HG03066 (cell line): ENCODE data around the gene TRAF2.
"Not testable (repeated sequence)": the region's sequence is repeated elsewhere in the genome, so short reads cannot be mapped to it uniquely, and the experiment has no call there.

ENCODE experiments used
- ATAC-seq: cut with Tn5 transposase; IDR thresholded peaks from one replicate; pipeline ENCODE4 v1.9.1; 2021; ENCODE audit warnings: low read depth; ENCODE audit not compliant: unreplicated experiment

The TRAF2 gene

DNA sequence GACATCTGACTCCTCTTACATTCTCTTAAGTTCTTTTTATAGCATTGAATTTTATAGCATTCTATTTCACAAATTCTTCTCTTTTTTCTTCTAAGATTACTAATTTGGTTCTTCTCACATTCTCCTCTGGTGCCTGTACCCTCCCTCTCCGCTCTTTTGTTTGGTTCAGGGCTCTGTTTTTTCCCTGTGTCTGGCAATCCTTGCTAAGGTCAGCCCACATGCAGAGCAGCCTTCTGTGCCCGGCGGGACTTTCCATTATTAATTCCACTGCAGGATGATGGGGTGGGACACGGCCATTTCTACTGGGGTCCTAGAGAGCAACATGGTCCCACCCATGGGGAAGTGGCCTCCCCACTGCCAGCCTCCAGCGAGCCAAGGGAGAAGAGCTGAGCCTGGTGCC is 9.8 kb upstream of the TRAF2 start:
- ATAC-seq: no peak

DNA sequence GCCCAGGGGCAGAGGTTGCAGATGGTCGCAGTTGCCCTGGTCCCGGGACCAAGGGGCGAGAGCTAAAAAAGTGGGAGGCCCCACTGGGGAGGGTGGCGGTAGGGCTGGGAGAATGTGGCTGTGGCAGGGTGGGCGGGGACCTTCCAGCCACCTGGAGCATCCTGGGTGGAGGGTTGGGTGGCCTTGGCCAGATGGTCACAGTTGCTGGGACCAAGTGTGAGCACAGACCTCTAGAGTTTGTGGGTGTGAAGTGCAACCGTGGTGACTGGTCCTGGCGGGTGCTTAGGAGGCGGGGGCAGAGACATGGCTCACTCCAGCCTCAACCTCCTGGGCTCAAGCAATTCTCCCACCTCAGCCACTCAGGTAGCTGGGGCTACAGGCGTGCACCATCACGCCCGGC is 5.7 kb upstream of the TRAF2 start:
- ATAC-seq: no peak

DNA sequence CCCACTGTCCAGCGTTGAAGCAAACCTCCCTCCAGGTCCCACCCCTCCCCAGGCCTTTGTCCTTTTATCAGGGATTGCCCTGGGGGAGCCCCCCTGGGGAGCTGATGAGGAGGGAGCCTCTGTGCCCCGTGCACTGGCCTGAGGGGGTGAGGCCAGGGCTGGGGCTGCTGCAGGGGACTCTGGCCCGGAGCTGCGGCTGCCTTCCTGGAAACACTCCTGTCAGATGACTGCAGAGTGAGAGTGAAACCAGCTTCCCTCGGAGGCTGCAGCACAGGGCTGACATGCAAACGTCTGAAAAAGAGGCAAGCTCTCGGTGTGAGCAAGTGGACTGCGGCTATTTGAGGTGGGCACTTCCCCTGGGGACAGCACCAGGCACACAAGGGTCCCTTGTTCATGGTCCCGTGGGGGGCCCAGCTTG is 4.6 kb upstream of the TRAF2 start:
- peak; percentile 39 for ATAC-seq

DNA sequence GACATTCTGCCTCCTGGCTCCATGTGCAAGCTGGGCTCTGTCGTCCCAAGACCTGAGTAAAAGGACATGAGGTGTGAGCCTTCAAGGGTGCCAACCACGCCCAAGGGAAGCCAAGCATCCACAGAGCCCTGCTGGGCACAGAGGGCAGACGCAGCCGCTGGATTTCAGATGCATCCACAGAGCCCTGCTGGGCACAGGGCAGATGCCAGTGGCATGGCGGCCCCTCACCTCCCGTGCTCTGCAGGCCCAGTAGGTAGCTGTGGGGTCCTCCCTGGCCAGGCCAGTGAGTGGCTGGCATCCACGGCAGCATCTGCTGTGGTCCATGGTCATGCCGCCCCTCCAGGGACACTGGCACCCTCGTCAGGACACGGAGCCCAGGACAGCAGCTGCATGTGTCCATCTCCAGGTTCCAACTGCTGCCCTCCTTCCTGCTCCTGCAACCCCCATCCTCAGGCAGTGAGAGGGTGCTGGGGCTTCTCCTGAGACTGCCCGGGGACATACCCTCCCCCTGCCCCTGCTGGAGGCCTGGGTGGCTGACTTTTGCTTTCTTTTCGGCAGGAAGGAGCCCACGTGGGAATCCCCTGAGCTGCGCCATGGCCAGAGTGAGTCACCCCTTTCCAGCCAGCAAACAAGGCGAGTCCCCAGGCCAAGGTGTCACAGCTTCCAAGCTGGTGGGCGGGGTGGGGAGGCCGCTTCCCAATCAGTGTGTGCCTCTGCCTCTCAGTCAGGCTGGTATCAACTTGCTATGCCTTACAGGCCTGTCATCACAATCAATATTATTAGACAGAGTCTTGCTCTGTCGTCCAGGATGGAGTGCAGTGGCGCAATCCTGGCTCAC is 4.0 kb upstream of the TRAF2 start:
- no peak for ATAC-seq

DNA sequence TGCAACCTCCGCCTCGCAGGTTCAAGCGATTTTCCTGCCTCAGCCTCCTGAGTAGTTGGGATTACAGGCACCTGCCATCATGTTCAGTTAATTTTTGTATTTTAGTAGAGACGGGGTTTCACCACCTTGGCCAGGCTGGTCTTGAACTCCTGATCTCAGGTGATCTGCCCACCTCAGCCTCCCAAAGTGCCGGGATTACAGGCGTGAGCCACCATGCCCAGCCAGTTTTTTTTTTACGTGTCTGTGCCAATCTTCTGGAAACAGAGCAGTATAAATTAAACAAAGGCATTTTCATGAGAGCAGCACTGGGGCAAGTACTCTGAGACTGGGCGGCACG is 3.4 kb upstream of the TRAF2 start:
- not testable (repeated sequence) for ATAC-seq

DNA sequence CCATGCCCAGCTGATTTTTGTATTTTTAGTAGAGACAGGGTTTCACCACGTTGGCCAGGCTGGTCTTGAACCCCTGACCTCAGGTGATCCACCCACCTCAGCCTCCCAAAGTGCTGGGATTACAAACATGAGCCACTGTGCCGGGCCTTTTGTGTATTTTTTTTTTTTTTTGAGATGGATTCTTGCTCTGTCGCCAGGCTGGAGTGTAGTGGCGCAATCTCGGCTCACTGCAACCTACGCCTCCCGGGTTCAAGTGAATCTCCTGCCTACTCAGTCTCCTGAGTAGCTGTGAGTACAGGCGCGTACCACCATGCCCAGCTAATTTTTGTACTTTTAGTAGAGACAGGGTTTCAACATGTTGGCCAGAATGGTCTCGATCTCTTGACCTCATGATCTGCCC is 2.6 kb upstream of the TRAF2 start:
- not testable (repeated sequence) for ATAC-seq

DNA sequence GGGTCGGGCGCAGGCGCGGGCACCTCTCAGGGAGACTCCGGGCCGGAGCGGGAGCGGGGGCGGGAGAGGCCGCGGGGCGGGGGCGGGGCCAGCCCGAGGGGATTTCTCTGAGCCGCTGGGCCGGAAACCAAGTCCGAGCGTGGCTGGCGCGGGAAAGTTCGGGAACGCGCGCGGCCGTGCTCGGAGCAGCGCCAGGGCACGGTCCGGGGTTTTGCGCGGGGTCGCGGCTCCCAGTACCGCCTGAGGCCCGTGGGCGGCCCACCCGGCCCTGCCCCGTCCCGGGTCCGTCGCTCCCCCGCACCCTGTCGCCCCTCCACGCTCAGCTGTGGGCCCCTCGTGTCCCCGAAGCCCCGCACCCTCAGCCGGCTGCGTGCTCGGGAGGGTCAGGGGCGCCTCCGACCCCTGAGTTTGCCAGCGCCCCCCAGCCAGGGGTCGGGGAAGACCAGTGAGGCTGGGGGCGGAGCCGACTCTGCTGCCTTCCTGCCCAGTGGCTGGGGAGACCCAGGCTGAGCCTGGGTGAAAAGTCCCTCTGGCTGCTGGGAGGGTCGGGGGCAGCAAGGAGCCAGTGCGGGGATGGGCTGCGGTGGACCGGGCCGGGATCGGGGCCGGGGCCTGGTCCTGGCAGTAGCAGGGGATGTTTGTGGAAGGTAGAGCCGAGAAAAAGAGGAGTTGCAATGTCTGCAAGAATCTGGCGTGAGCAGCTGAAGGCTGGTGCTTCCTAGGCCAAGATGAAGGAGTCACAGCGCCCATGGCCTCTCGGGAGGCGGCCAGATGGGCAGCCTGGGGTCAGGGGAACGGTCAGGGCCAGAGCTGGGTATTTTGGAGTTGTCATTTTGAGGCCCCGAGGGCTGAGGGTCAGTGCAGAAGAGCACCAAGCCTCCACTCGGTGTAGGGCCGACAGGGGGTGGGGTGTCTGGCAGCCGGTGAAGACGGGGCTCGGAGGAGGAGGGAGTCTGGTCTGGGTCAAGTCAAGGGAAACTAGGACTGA is 588 bp downstream of the TRAF2 start:
- peak; percentile 19 for ATAC-seq

DNA sequence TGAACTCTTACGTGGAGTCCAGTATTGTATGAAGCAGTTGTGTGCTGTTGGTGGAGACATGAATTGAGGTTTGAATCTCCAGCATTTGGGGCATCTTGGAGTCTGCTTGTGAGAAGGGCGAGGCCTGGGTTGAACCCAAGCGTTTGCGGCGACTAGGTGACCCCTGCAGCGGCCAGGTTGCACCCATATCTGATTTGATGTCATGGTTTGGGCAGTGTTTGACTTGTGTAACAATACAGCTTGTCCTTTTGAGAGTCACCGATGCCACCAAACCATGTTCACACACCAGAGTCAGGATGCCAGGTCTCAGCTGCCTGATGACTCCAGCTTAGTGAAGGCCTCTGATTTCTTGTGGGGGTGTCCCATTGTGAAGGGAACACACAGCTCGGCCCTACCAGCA is 2.1 kb downstream of the TRAF2 start:
- no peak for ATAC-seq

DNA sequence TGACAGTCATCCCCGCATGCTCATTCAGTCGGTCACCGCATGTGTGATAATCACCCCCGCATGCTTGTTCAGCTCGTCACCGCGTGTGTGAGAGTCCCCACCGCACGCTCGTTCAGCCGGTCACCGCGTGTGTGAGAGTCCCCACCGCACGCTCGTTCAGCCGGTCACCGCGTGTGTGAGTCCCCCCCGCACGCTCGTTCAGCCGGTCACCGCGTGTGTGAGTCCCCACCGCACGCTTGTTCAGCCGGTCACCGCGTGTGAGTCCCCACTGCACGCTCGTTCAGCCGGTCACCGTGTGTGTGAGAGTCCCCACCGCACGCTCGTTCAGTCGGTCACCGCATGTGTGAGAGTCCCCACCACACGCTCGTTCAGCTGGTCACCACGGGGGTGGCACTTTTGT is 3.5 kb downstream of the TRAF2 start:
- ATAC-seq: no peak

DNA sequence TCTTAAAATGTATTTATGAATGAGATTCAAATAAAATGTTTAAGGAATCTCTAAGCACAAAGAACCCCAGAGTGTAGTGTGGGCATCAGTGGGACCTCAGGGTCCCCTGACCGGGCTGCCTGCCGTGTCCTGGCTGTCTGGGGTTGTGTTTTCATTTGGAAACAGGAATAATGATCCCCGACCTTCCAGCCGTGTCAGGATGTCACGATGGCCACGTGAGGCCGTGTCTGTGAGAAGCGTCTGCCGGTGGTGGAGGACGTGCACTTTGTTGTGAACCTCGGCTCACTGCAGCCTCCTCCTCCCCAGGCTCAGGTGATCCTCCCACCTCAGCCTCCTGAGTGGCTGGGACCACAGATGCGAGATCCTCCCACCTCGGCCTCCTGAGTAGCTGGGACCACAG is 4.3 kb downstream of the TRAF2 start:
- ATAC-seq: no peak

DNA sequence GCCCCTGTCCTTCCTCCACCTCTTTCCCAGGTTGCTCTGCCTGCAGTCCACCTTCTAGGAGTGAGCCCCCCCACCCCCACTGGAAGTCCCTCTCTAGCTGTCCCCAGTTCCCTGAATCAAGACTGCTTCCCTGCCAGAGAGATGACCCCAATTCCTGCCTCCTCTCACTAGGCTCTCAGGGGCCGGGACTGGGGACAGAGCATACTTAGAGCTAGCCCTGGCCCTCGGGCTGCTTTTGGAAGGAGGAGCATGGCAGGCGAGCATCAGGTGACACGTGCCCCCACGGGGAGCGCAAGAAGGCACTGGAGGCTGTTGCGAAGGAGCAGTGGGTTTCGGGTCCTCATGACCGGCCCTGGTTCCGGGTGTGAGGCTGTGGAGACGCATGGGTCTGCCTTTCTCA is 9.7 kb downstream of the TRAF2 start:
- no peak for ATAC-seq

DNA sequence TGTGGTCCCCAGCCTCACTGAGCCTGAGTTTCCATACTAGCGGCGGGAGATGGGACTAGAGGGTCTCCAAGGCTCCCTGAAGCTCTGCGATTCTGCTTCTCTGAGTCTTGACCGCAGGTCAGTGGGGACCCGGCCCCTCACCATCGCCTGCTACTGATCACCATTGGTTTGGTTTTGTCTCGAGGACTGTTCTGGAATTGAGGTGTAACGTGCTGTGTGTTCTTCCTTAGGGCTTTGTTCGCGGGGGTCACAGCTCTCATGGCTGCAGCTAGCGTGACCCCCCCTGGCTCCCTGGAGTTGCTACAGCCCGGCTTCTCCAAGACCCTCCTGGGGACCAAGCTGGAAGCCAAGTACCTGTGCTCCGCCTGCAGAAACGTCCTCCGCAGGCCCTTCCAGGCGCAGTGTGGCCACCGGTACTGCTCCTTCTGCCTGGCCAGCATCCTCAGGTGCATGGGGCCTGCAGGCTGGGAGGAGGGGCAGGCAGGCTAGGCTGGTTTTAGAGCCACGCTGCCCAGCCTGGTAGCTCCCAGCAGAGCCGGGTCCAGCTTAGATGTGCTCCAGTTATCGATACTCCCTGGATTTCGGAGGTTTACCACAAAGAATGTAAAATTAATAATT is 12.3 kb downstream of the TRAF2 start:
- ATAC-seq: no peak

DNA sequence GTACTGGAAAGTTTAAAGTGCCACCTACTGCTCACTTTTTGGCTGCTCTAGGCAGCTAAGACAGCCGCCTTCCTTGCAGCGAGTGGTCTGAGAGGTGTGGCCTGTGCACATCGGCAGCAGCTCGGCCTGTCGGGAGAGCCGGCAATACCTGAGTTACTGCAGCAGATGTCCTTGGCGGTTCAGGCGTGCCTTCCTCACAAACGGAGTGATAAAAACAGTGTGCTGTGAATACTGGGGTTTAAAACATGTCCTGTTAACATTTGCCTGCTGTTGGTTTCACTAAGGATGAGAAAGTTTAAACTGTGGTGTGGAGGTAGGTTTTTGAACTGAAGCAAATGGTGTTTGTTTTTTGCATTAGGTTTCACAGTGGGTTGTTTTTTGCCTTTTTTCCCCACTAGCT is 12.9 kb downstream of the TRAF2 start:
- ATAC-seq: peak; percentile 36

DNA sequence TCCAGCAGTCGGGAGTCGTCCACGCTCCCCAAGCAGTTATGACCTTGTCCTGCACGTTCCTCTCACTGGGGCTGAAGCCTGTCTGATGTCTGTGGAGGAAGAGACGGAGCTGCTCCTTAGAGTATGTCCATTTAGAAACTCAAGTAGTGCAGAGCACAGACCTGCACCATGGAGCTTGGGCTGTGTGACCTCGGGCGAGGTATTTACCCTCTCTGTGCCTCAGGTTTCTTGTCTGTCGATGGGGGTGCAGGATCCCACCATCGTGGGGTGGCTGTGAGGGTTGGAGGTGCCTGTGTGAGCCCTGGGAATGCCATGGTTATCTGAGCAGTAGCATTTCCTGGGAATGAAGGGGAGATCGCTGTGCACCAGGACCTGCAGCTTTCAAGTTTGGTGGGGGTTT is 14.2 kb downstream of the TRAF2 start:
- ATAC-seq: no peak

DNA sequence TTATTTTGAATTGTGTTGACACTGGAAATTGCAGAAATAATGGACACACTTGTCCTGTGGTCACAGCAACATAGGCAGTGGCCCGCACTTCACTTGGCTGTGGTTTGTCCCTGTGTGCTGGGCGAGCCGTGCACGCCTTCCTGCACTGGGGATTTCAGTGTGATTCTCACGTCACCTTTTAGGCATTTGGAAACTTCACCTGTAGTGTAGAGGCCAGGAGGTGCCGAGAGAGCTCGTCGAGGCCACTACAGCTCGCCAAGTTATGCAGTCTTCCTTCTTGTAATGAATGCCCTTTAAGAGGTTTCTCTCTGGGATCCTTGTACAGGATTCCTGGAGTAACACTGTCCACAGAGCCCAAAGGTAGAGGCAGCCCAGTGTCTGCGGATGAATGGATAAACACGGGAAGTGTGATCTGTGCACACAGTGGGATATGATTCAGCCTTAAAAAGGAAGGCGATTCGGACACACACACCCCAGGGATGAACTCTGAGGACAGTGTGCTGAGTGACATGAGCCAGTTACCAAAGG is 14.7 kb downstream of the TRAF2 start:
- no peak for ATAC-seq

DNA sequence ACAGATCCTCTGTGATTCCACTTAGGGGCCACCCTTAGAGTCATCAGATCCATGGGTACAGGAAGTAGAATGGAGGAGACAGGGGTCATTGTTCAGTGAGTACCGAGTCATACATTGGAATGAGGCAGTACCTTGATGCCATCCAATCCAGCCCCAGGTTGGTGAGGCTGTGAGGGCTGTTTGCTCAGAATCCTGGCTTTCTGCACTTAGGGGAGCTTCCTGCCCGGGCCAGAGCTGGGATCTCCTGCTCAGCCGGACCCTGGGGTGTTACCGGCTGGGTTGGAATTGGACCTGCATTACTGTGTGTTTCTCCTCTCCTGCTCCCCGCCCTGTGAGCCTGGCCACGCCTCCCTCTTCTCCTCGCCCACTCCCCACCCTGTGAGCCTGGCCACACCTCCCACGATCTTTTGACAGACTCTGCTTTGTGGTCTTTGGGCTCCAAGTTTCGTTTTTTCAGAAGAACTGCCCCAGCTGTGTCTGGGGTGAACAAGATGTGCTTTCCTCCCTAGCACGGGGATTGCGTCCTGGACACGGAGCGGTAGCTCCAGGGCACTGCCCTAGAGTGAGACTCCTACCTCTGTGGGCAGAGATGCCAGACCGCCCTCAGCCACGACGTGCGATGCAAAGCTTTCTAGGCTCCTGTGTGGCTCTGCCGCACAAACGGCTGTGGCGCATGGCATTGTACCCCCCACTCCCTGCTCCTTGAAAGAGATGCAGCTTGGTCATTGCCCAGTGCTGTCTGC is 15.4 kb downstream of the TRAF2 start:
- peak; percentile 50 for ATAC-seq

DNA sequence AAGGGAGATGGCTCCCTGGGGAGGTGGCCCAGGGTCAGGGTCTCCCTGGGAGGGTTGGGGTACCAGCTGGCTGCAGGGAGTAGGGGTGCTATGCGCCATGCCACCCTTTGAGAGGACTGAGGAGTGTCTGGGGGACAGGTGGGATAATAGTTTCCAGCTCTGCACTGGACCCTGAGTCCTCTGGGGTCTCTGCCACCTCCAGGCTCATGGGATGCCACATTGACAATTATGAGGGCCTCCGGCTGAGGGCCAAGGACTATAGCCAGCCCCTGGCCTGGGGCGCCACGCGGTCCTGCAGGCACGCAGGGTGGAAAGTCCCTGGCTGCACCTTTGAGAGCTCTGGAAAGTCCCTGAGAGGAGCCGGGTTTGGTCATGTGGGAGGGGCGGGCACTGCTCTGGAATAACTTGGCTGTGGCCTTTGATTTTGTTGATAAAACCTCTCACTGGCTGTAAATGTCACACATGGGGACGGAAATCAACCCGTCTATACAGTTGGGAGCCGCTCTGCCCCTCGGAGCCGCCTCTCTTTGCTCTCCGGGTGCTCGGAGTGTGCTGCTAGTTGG is 16.0 kb downstream of the TRAF2 start:
- ATAC-seq: peak; percentile 68

DNA sequence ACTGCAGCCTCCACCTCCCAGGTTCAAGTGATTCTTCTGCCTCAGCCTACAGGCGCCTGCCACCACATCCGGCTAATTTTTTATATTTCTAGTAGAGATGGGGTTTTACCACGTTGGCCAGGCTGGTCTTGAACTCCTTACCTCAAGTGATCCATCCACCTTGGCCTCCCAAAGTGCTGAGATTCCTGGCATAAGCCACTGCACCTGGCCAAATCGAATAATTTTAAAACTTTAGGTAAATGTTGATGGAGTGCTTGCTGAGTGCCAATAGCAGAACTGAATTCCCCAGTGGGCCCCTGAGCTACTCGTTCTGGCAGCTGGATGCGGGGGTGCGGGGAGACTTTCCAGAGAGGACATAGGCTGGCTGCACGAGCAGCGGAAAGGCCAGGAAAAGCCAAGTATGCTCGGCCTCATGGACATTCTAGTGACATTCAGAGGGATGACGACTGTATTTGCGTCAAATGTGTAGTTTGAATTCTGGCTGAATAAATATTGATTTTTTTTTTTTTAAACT is 16.8 kb downstream of the TRAF2 start:
- ATAC-seq: no peak

DNA sequence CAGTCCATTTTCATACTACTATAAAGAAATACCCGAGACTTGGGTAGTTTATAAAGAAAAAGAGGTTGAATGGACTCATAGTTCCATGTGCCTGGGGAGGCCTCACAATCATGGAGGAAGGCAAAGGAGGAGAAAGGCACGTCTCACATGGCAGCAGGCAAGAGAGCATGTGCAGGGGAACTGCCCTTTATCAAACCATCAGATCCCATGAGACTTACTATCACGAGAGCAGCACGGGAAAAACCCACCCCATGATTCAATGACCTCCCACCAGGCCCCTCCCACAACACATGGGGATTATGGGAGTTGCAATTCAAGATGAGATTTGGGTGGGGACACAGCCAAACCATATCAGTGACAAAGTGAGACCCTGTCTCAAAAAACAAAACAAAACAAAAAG is 19.9 kb downstream of the TRAF2 start:
- ATAC-seq: no peak
